Measurements from ENCODE around the gene LEMD3. TPM values are rescaled to one million over a fixed set of nuclear protein-coding genes. Genes with fewer than 3 reads are reported as not detected.
"Not testable (repeated sequence)": the region's sequence is repeated elsewhere in the genome, so short reads cannot be mapped to it uniquely, and the experiment has no call there.

The LEMD3 gene
- polyA plus RNA-seq, 1 experiment, result 4.7 TPM

DNA sequence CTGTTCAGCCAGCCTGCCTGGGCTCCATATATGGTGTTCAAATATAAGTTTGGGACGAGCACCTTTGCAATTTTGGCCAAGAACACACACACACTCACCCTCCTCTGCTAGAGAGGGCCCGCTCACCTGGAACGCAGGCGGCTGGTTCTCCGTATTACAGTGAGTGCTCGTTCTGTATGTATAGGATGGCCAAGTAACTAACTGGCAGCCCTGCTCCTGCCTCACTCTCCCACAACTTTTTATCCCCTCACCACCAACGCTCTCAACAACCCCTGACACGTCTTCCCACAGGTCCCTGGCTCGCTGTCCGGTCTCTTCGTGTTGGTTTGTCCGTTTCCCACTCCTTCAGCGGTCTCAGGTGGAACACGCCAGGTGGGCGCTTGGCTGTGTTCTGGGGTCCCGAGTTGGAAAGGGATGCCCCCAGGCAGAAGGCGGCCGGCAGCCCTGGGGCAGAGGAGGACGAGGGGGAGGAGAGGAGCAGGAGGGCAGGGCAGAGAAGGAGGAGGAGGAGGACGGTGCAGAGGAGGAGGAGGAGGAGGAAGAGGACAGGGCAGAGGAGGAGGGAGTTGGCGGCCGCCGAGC is 108.7 kb downstream of the LEMD3 start:
- H3K27me3 ChIP-seq (ENCODE audit: control insufficient read depth, insufficient read depth, low read length), result no peaks in the 10 kb centered on the region
- DNase-seq (ENCODE audit: low read depth), result no peak
- H3K36me3 ChIP-seq (ENCODE audit: control insufficient read depth, insufficient read depth, low read length), result no peaks in the 10 kb centered on the region
- ChIA-PET POLR2A (no interaction called here), CTCF (no interaction called here)
- peak overlapping the region; percentile 95 for H3K4me3 ChIP-seq (ENCODE audit: low read depth, low read length)
- no peak for TF ChIP-seq CTCF (IDR thresholded peaks at IDR 0.05; ENCODE audit: insufficient read depth, low read depth, low read length)

DNA sequence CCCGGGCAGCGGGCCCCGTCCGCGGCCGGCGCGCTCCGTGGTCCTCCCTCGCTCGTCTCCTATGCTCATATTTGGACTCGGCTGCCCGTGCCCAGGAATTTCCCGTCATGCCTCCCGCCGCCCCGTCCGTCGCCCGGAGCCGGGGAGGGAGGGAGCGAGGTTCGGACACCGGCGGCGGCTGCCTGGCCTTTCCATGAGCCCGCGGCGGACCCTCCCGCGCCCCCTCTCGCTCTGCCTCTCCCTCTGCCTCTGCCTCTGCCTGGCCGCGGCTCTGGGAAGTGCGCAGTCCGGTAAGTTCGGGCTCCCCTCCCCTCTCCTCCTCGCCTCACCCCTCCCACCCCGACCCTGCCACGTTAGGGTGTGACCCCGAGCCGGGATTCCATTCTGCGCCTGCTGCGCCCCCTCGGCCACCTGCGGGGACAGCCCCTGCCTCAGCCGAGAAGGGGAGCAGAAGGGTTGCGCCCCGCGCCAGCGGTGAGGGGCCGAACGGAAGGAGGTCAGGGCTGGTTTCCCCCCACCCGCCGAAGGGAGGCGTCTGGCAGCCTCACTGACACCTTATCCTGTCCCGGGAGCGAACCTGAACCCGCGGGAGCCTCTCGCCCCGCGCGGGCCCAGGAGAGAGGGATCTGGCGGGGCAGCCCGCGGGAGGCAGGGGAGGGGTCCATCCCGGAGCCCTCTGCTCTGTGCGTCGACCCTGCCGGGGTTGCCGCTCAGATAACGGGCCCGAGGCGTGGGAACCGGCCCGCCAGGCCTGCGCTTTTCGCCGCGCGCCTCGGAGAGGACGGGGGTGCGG is 109.4 kb downstream of the LEMD3 start, which contains the start of gene MSRB3:
Gene MSRB3 (plus strand): TSS at position 108 of the 793 bp plus-strand sequence. CDS start 29,897 bp downstream, outside the sequence.
- Histone ChIP-seq H3K4me3 (ENCODE audit: low read depth, low read length) (peak within 1 kb of the TSS; percentile 95), H3K27me3 (ENCODE audit: control insufficient read depth, insufficient read depth, low read length) (no peaks in the 10 kb centered on the region), H3K36me3 (ENCODE audit: control insufficient read depth, insufficient read depth, low read length) (no peaks in the 10 kb centered on the region)
- peak; percentile 33; the same call in 1 of the 2 replicates for TF ChIP-seq CTCF (IDR thresholded peaks at IDR 0.05; ENCODE audit: insufficient read depth, low read depth, low read length)
- ChIA-PET POLR2A (no interaction called here), CTCF (no interaction called here)
- no peak for DNase-seq (ENCODE audit: low read depth)

GRCh38 chr12:65279369-65280112 is 110.2 kb downstream of the LEMD3 start:
- H3K36me3 ChIP-seq (ENCODE audit: control insufficient read depth, insufficient read depth, low read length), result no peaks in the 10 kb centered on the region
- no peaks in the 10 kb centered on the region for H3K27me3 ChIP-seq (ENCODE audit: control insufficient read depth, insufficient read depth, low read length)
- peak overlapping the region; percentile 95 for H3K4me3 ChIP-seq (ENCODE audit: low read depth, low read length)
- ChIA-PET CTCF (interaction anchor here (1.7 to 2.0 kb wide), 2 partner anchors 21 to 46 kb away, joined by 3 to 6 read pairs; no protein-coding TSS in a partner anchor), POLR2A (interaction anchor here (0.7 kb wide), 1 partner anchor 245 kb away, joined by 3 read pairs; no protein-coding TSS in a partner anchor)
- DNase-seq (ENCODE audit: low read depth), result no peak
- TF ChIP-seq CTCF (IDR thresholded peaks at IDR 0.05; ENCODE audit: insufficient read depth, low read depth, low read length), result no peak

GRCh38 chr12:65280306-65280705 is 110.9 kb downstream of the LEMD3 start:
- ChIA-PET POLR2A (no interaction called here), CTCF (interaction anchor here (1.7 to 2.0 kb wide), 2 partner anchors 20 to 47 kb away, joined by 3 to 6 read pairs; no protein-coding TSS in a partner anchor)
- no peaks in the 10 kb centered on the region for H3K36me3 ChIP-seq (ENCODE audit: control insufficient read depth, insufficient read depth, low read length)
- TF ChIP-seq CTCF (IDR thresholded peaks at IDR 0.05; ENCODE audit: insufficient read depth, low read depth, low read length), result no peak
- no peak for DNase-seq (ENCODE audit: low read depth)
- H3K27me3 ChIP-seq (ENCODE audit: control insufficient read depth, insufficient read depth, low read length), result no peaks in the 10 kb centered on the region
- peak overlapping the region; percentile 14; the same call in 1 of the 2 replicates for H3K4me3 ChIP-seq (ENCODE audit: low read depth, low read length)

GRCh38 chr12:65282840-65283239 is 113.5 kb downstream of the LEMD3 start:
- CTCF ChIA-PET, result no interaction called here
- 0 out of 2 replicates have a peak, but pooled peaks have one; percentile 6 for TF ChIP-seq CTCF (IDR thresholded peaks at IDR 0.05; ENCODE audit: insufficient read depth, low read depth, low read length)
- Histone ChIP-seq H3K36me3 (ENCODE audit: control insufficient read depth, insufficient read depth, low read length) (no peaks in the 10 kb centered on the region), H3K4me3 (ENCODE audit: low read depth, low read length) (no peak overlapping the region), H3K27me3 (ENCODE audit: control insufficient read depth, insufficient read depth, low read length) (no peaks in the 10 kb centered on the region)
- DNase-seq (ENCODE audit: low read depth), result no peak
- POLR2A ChIA-PET, result no interaction called here

DNA sequence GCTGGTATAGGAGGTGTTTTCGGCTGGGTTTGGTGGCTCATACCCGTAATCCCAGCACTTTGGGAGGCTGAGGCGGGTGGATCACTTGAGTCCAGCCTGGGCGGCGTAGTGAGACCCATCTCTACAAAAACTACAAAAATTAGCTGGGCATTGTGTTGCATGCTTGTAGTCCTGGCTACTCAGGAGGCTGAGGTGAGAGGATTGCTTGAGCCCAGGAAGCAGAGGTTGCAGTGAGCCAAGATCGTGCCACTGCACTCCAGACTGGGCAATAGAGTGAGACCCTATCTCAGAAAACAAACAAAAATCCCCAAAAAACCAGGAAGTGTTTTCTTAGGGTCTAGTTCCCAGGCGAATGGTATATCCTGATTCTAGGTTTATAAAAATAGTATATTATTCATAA is 116.1 kb downstream of the LEMD3 start:
- CTCF ChIA-PET, result interaction anchor here (0.9 kb wide), 1 partner anchor 81 kb away, joined by 3 read pairs; no protein-coding TSS in a partner anchor
- H3K4me3 ChIP-seq (ENCODE audit: low read depth, low read length); DNase-seq (ENCODE audit: low read depth); H3K27me3 ChIP-seq (ENCODE audit: control insufficient read depth, insufficient read depth, low read length); H3K36me3 ChIP-seq (ENCODE audit: control insufficient read depth, insufficient read depth, low read length); POLR2A ChIA-PET: not testable (repeated sequence)

All from BJ (cell line).